CD14-positive monocyte (primary cell): ENCODE measurements around the gene NDUFS4. TPM values are rescaled to one million over a fixed set of nuclear protein-coding genes. Genes with fewer than 3 reads are reported as not detected.

Source experiments
- DNase-seq, 3 donors: peaks; one replicate each; pipeline ENCODE4 v3.0.0-alpha.2; 2011 to 2022
- H2AFZ ChIP-seq: 2 replicates; pipeline ENCODE4 v1.6.0; 2012; ENCODE audit warnings: mild to moderate bottlenecking, low read depth, low read length, inconsistent platforms; ENCODE audit not compliant: insufficient read depth, poor library complexity, severe bottlenecking
- H3K27ac ChIP-seq, 2 donors: 1 replicate in 1 of 2; 2 replicates in 1 of 2; pipeline ENCODE4 v1.5.1; 2012 to 2013; ENCODE audit warnings: low read length in 2 of 2, control low read depth in 1 of 2, inconsistent platforms in 1 of 2, low read depth in 1 of 2, mild to moderate bottlenecking in 1 of 2
- H3K27me3 ChIP-seq, 2 donors: one replicate each; pipeline versions ENCODE4 v1.6.0 to v1.6.1; 2011 to 2013; ENCODE audit warnings: low read length in 2 of 2; ENCODE audit not compliant: control insufficient read depth in 2 of 2, insufficient read depth in 2 of 2
- H3K36me3 ChIP-seq, 2 donors: replicated peaks in 1 of 2; 1 replicate in 1 of 2; 2 replicates in 1 of 2; pipeline versions ENCODE4 v1.5.1 to v1.6.1; 2012 to 2013; ENCODE audit warnings: low read length in 2 of 2, control low read depth in 1 of 2, inconsistent platforms in 1 of 2, mild to moderate bottlenecking in 1 of 2; ENCODE audit not compliant: insufficient read depth in 2 of 2, control insufficient read depth in 1 of 2
- H3K4me1 ChIP-seq, 2 donors: 1 replicate in 1 of 2; 2 replicates in 1 of 2; pipeline versions ENCODE4 v1.5.1 to v1.6.1; 2012 to 2013; ENCODE audit warnings: low read length in 2 of 2, control low read depth in 1 of 2, inconsistent platforms in 1 of 2, mild to moderate bottlenecking in 1 of 2, moderate library complexity in 1 of 2; ENCODE audit not compliant: insufficient read depth in 2 of 2, control insufficient read depth in 1 of 2
- H3K4me2 ChIP-seq: replicated peaks from 2 replicates; pipeline ENCODE3; 2012; ENCODE audit warnings: low read length, moderate library complexity, mild to moderate bottlenecking; ENCODE audit not compliant: poor library complexity, severe bottlenecking; ENCODE audit errors: extremely low read depth
- H3K4me3 ChIP-seq, 3 experiments: fragments of 200-600 bp in 1 of 3; sonication (generic) in 1 of 3; replicated peaks in 1 of 3; 1 replicate in 2 of 3; 2 replicates in 1 of 3; pipeline ENCODE4 v1.5.1; 2011 to 2013; ENCODE audit warnings: low read length in 3 of 3, mild to moderate bottlenecking in 3 of 3, control low read depth in 2 of 3, low read depth in 2 of 3, inconsistent platforms in 1 of 3, moderate library complexity in 1 of 3
- H3K79me2 ChIP-seq: 2 replicates; pipeline ENCODE4 v1.6.0; 2012; ENCODE audit warnings: mild to moderate bottlenecking, control low read depth, inconsistent platforms, low read length, moderate library complexity; ENCODE audit not compliant: insufficient read depth
- H3K9ac ChIP-seq: 2 replicates; pipeline ENCODE4 v1.6.0; 2017; ENCODE audit warnings: low read length, mild to moderate bottlenecking; ENCODE audit not compliant: insufficient read depth, poor library complexity, severe bottlenecking
- H3K9me3 ChIP-seq, 2 donors: replicated peaks in 1 of 2; 1 replicate in 1 of 2; 2 replicates in 1 of 2; pipeline versions ENCODE4 v1.5.1 to v1.6.1; 2012 to 2013; ENCODE audit warnings: low read length in 2 of 2, control low read depth in 1 of 2; ENCODE audit not compliant: control insufficient read depth in 1 of 2, insufficient read depth in 1 of 2
- H4K20me1 ChIP-seq: 2 replicates; pipeline ENCODE4 v1.6.0; 2012; ENCODE audit warnings: mild to moderate bottlenecking, low read length, control low read depth, moderate library complexity; ENCODE audit not compliant: insufficient read depth
- H3K27ac Mint-ChIP-seq, 7 donors: one replicate each; pipeline ENCODE4 v1.8.0; 2020; ENCODE audit warnings: mild to moderate bottlenecking in 7 of 7, mixed read lengths in 7 of 7, moderate library complexity in 6 of 7, inconsistent platforms in 2 of 7
- H3K27me3 Mint-ChIP-seq, 3 donors: one replicate each; pipeline ENCODE4 v1.8.0; 2021 to 2022; ENCODE audit warnings: low read depth in 3 of 3, mild to moderate bottlenecking in 3 of 3, mixed read lengths in 3 of 3, moderate library complexity in 3 of 3, inconsistent platforms in 1 of 3
- H3K36me3 Mint-ChIP-seq, 2 donors: one replicate each; pipeline ENCODE4 v1.8.0; 2020; ENCODE audit warnings: mixed read lengths in 2 of 2, inconsistent platforms in 1 of 2, mild to moderate bottlenecking in 1 of 2
- H3K4me1 Mint-ChIP-seq: one replicate; pipeline ENCODE4 v1.8.0; 2020; ENCODE audit warnings: mild to moderate bottlenecking, mixed read lengths
- H3K4me3 Mint-ChIP-seq, 2 donors: one replicate each; pipeline ENCODE4 v1.8.0; 2020; ENCODE audit warnings: mild to moderate bottlenecking in 2 of 2, mixed read lengths in 2 of 2, moderate library complexity in 1 of 2
- H3K9me3 Mint-ChIP-seq, 7 donors: one replicate each; pipeline ENCODE4 v1.8.0; 2020 to 2022; ENCODE audit warnings: mixed read lengths in 7 of 7, mild to moderate bottlenecking in 6 of 7, moderate library complexity in 6 of 7, inconsistent platforms in 2 of 7
- WGBS: methylation state at CpG from one replicate; pipeline ENCODE4 v1.1.5; 2013; ENCODE audit warnings: missing lambda C conversion rate; ENCODE audit not compliant: insufficient coverage; 5-methylcytosine and 5-hydroxymethylcytosine counted together
- intact Hi-C, 2 donors: fragments of 100-400 bp; cut with micrococcal nuclease; formaldehyde crosslinking; loops; one replicate each; pipeline versions ENCODE4 v1.15.0 to v1.15.1; 2023
- polyA plus RNA-seq, 3 donors: library from polyadenylated mRNA; depleted of rRNA in 1 of 3; unstranded in 2 of 3; stranded (reverse) in 1 of 3; fragments of 300-500 nt in 2 of 3; fragments of >200 nt in 1 of 3; fragmentation: Illumina TruSeq in 2 of 3; gene quantifications; 1 replicate in 2 of 3; 2 replicates in 1 of 3; pipeline ENCODE4 v1.2.3, GENCODE V29; 2012 to 2021
- TF ChIP-seq, protein P1 (sequence below): fragments of 200-600 bp; IDR thresholded peaks from one replicate; pipeline ENCODE4 v1.8.0; 2022; ENCODE audit warnings: antibody characterized with exemption, mild to moderate bottlenecking

NDUFS4 gene
- polyA plus RNA-seq, 3 donors: 42.5 to 118 (median 111) TPM

- no CpG with 5 or more reads among the region's 1 CpG for WGBS
- Histone ChIP-seq H3K36me3 (no peaks in the 10 kb centered on the region), H3K27me3 (no peaks in the 10 kb centered on the region), H3K79me2 (no peaks in the 10 kb centered on the region), H3K4me1 (peaks cover 0 to 2% of the 10 kb centered on the region in 2 donors), H4K20me1 (no peaks in the 10 kb centered on the region), H3K27ac (no peak overlapping the region), H3K9me3 (no peaks in the 10 kb centered on the region), H2AFZ (no peak overlapping the region), H3K9ac (no peak overlapping the region), H3K4me3 (no peak overlapping the region), H3K4me2 (no peak overlapping the region)
- H3K36me3 Mint-ChIP-seq: no peaks in the 10 kb centered on the region
- H3K4me1 Mint-ChIP-seq: peaks cover 8% of the 10 kb centered on the region
- H3K4me3 Mint-ChIP-seq: no peak overlapping the region
- no peaks in the 10 kb centered on the region for H3K27me3 Mint-ChIP-seq
- DNase-seq: no peak
- no peak overlapping the region for H3K27ac Mint-ChIP-seq
- H3K9me3 Mint-ChIP-seq: peaks cover 0 to 11% (median 4%) of the 10 kb centered on the region in 7 donors
- intact Hi-C loops: no loop called here
- TF ChIP-seq, protein P1, sequence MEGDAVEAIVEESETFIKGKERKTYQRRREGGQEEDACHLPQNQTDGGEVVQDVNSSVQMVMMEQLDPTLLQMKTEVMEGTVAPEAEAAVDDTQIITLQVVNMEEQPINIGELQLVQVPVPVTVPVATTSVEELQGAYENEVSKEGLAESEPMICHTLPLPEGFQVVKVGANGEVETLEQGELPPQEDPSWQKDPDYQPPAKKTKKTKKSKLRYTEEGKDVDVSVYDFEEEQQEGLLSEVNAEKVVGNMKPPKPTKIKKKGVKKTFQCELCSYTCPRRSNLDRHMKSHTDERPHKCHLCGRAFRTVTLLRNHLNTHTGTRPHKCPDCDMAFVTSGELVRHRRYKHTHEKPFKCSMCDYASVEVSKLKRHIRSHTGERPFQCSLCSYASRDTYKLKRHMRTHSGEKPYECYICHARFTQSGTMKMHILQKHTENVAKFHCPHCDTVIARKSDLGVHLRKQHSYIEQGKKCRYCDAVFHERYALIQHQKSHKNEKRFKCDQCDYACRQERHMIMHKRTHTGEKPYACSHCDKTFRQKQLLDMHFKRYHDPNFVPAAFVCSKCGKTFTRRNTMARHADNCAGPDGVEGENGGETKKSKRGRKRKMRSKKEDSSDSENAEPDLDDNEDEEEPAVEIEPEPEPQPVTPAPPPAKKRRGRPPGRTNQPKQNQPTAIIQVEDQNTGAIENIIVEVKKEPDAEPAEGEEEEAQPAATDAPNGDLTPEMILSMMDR: no peak
Observed at GRCh38 chr5:53730943-53731342, 170.5 kb downstream of the NDUFS4 start.

Other genes with a start within 250 kb of the NDUFS4 start
- under 1 TPM in 1 of 3 donors, not detected in 2; 0.23 TPM for gene FST, start 80.0 kb upstream of the NDUFS4 start, polyA plus RNA-seq